HepG2 (cell line): ENCODE data around the gene CRKL. TPM values are rescaled to one million over a fixed set of nuclear protein-coding genes. Genes with fewer than 3 reads are reported as not detected.

Experiments used
- FOXA3 ChIP-seq: IDR thresholded peaks from 2 replicates; pipeline ENCODE4 v1.6.1; 2016; ENCODE audit warnings: missing genetic modification reagents, missing compliant biosample characterization
- HNF4A ChIP-seq: sonication (generic); formaldehyde crosslinking; IDR thresholded peaks from 2 replicates; pipeline ENCODE4 v1.4.0; 2020; ENCODE audit warnings: missing genetic modification reagents
- HOXA9 ChIP-seq: sonication (generic); formaldehyde crosslinking; IDR thresholded peaks from 2 replicates; pipeline ENCODE4 v1.8.1; 2022; ENCODE audit warnings: missing genetic modification reagents, mild to moderate bottlenecking, moderate library complexity, borderline replicate concordance
- MXD4 ChIP-seq: IDR thresholded peaks from 2 replicates; pipeline ENCODE4 v1.6.1; 2016; ENCODE audit warnings: mild to moderate bottlenecking, missing biosample characterization, missing genetic modification reagents
- NCOA2 ChIP-seq: sonication (generic); formaldehyde crosslinking; IDR thresholded peaks from 2 replicates; pipeline ENCODE4 v1.8.0; 2022; ENCODE audit warnings: inconsistent platforms
- PTBP1 ChIP-seq: fragments of 200-400 bp; formaldehyde crosslinking; IDR thresholded peaks from 2 replicates; pipeline ENCODE4 v1.6.1; 2018; ENCODE audit warnings: low read length, low read depth; ENCODE audit not compliant: poor library complexity, severe bottlenecking
- SRSF1 ChIP-seq: fragments of 200-400 bp; formaldehyde crosslinking; optimal IDR thresholded peaks from 2 replicates; pipeline ENCODE3; 2017; ENCODE audit warnings: mild to moderate bottlenecking, low read depth, low read length, moderate library complexity
- ZNF33B ChIP-seq: sonication (generic); formaldehyde crosslinking; IDR thresholded peaks from 2 replicates; pipeline ENCODE4 v1.5.1; 2020; ENCODE audit warnings: mild to moderate bottlenecking, missing genetic modification reagents
- ZNF510 ChIP-seq: sonication (generic); formaldehyde crosslinking; IDR thresholded peaks from 2 replicates; pipeline ENCODE4 v1.4.0; 2020; ENCODE audit warnings: low read depth, mild to moderate bottlenecking, missing genetic modification reagents
- ZNF768 ChIP-seq: sonication (generic); formaldehyde crosslinking; IDR thresholded peaks from 2 replicates; pipeline ENCODE4 v1.4.0; 2020; ENCODE audit warnings: missing genetic modification reagents
- ZNF773 ChIP-seq: sonication (generic); formaldehyde crosslinking; IDR thresholded peaks from 2 replicates; pipeline ENCODE4 v1.4.0; 2020; ENCODE audit warnings: missing genetic modification reagents, borderline replicate concordance
- ZSCAN25 ChIP-seq: sonication (generic); formaldehyde crosslinking; IDR thresholded peaks from 2 replicates; pipeline ENCODE4 v1.8.0; 2022; ENCODE audit warnings: mild to moderate bottlenecking, missing genetic modification reagents
- polyA plus RNA-seq, 8 experiments: library from polyadenylated mRNA; depleted of rRNA in 3 of 8; stranded (reverse) in 7 of 8; unstranded in 1 of 8; fragments of >200 nt; fragmentation: Illumina TruSeq in 4 of 8; extraction: Trizol in 4 of 8; gene quantifications; 2 replicates each; pipeline versions ENCODE4 v1.2.1 to v1.2.3, GENCODE V29; 2011 to 2016; ENCODE audit warnings: low read depth in 4 of 8, missing spikeins in 1 of 8, mixed read lengths in 1 of 8; ENCODE audit not compliant: insufficient read depth in 1 of 8
- total RNA-seq, 5 experiments: library from RNA; depleted of rRNA; stranded (reverse); fragments of >200 nt; fragmentation: Illumina TruSeq; extraction: Trizol; gene quantifications; 2 replicates each; pipeline ENCODE4 v1.2.3, GENCODE V29; 2016; ENCODE audit warnings: low read depth in 1 of 5
- TF ChIP-seq, protein P1 (sequence below): sonication (generic); formaldehyde crosslinking; IDR thresholded peaks from 2 replicates; pipeline ENCODE4 v1.4.0; 2020; ENCODE audit warnings: missing genetic modification reagents
- TF ChIP-seq, protein P2 (sequence below): sonication (generic); formaldehyde crosslinking; IDR thresholded peaks from 2 replicates; pipeline ENCODE4 v1.4.0; 2020; ENCODE audit warnings: missing genetic modification reagents
- TF ChIP-seq, protein P3 (sequence below): sonication (generic); formaldehyde crosslinking; IDR thresholded peaks from 2 replicates; pipeline ENCODE4 v1.4.0; 2020; ENCODE audit warnings: mild to moderate bottlenecking, missing genetic modification reagents
- TF ChIP-seq, protein P4 (sequence below): sonication (generic); formaldehyde crosslinking; IDR thresholded peaks from 2 replicates; pipeline ENCODE4 v1.9.0; 2021; ENCODE audit warnings: mild to moderate bottlenecking, missing genetic modification reagents

Gene CRKL
- total and polyA plus RNA-seq, 2 of the 13 experiments (the other 11 are each of a cell fraction or from before 2014, with no cell fraction given) = 37.4 to 60.6 TPM

DNA sequence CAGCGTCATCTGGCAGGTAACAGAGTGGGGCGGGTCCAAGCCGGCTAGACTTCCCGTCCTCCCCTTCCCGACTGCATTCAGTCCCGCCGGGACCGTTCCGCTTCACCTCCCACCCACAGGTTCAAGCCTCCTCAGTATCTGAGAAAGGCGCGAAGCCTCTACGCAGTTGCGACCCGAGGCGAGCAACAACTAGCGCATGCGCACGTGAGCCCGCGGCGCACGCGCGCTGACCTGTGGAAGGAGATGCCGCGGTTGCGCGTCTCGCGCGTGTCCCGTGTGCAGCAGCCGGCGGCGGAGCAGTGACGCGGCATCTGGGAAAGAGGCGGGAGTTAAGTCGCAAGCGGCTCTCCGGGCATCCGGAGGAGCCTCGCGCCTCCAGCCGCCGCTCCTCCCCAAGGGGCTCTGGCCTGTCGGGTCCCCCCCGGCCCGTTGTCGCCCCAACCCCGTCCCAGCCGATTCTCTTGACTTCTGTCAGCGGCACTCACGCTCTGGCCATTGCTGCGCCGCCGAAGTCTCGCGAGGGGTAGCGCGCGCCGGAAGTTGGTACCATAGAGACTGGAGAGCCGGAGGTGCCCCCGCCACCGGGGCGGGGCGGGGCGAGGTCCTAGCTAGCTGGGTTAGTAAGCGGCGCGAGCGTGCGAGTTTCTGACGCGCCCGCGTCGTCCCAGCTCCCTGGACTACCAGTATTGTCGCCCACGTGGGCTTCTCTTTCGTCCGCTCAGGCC is 84.6 kb downstream of the CRKL start, which contains the start of gene THAP7 (continued):
- TF ChIP-seq NCOA2 (CRISPR knock-in tag) (peak; percentile 21; the same call in 1 of the 2 replicates), PTBP1 (no peak), SRSF1 (peak; percentile 24), FOXA3 (CRISPR knock-in tag) (peak; percentile 16; the same call in 1 of the 2 replicates), ZSCAN25 (CRISPR knock-in tag) (peak; percentile 10), ZNF768 (CRISPR knock-in tag) (peak; percentile 46), ZNF33B (peak; percentile 84; the same call in 1 of the 2 replicates), ZNF773 (CRISPR knock-in tag) (0 out of 2 replicates have a peak, but pooled peaks have one; percentile 13), HOXA9 (CRISPR knock-in tag) (peak; percentile 67; the same call in 1 of the 2 replicates), MXD4 (peak; percentile 81), ZNF510 (no peak), HNF4A (no peak; the same call in 1 of the 2 replicates)
- TF ChIP-seq, protein P1, sequence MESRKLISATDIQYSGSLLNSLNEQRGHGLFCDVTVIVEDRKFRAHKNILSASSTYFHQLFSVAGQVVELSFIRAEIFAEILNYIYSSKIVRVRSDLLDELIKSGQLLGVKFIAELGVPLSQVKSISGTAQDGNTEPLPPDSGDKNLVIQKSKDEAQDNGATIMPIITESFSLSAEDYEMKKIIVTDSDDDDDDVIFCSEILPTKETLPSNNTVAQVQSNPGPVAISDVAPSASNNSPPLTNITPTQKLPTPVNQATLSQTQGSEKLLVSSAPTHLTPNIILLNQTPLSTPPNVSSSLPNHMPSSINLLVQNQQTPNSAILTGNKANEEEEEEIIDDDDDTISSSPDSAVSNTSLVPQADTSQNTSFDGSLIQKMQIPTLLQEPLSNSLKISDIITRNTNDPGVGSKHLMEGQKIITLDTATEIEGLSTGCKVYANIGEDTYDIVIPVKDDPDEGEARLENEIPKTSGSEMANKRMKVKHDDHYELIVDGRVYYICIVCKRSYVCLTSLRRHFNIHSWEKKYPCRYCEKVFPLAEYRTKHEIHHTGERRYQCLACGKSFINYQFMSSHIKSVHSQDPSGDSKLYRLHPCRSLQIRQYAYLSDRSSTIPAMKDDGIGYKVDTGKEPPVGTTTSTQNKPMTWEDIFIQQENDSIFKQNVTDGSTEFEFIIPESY (CRISPR knock-in tag) = no peak
- TF ChIP-seq, protein P2, sequence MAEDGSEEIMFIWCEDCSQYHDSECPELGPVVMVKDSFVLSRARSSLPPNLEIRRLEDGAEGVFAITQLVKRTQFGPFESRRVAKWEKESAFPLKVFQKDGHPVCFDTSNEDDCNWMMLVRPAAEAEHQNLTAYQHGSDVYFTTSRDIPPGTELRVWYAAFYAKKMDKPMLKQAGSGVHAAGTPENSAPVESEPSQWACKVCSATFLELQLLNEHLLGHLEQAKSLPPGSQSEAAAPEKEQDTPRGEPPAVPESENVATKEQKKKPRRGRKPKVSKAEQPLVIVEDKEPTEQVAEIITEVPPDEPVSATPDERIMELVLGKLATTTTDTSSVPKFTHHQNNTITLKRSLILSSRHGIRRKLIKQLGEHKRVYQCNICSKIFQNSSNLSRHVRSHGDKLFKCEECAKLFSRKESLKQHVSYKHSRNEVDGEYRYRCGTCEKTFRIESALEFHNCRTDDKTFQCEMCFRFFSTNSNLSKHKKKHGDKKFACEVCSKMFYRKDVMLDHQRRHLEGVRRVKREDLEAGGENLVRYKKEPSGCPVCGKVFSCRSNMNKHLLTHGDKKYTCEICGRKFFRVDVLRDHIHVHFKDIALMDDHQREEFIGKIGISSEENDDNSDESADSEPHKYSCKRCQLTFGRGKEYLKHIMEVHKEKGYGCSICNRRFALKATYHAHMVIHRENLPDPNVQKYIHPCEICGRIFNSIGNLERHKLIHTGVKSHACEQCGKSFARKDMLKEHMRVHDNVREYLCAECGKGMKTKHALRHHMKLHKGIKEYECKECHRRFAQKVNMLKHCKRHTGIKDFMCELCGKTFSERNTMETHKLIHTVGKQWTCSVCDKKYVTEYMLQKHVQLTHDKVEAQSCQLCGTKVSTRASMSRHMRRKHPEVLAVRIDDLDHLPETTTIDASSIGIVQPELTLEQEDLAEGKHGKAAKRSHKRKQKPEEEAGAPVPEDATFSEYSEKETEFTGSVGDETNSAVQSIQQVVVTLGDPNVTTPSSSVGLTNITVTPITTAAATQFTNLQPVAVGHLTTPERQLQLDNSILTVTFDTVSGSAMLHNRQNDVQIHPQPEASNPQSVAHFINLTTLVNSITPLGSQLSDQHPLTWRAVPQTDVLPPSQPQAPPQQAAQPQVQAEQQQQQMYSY = 0 out of 2 replicates have a peak, but pooled peaks have one; percentile 7
- TF ChIP-seq, protein P3, sequence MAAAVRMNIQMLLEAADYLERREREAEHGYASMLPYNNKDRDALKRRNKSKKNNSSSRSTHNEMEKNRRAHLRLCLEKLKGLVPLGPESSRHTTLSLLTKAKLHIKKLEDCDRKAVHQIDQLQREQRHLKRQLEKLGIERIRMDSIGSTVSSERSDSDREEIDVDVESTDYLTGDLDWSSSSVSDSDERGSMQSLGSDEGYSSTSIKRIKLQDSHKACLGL (CRISPR knock-in tag) = peak; percentile 84
- TF ChIP-seq, protein P4, sequence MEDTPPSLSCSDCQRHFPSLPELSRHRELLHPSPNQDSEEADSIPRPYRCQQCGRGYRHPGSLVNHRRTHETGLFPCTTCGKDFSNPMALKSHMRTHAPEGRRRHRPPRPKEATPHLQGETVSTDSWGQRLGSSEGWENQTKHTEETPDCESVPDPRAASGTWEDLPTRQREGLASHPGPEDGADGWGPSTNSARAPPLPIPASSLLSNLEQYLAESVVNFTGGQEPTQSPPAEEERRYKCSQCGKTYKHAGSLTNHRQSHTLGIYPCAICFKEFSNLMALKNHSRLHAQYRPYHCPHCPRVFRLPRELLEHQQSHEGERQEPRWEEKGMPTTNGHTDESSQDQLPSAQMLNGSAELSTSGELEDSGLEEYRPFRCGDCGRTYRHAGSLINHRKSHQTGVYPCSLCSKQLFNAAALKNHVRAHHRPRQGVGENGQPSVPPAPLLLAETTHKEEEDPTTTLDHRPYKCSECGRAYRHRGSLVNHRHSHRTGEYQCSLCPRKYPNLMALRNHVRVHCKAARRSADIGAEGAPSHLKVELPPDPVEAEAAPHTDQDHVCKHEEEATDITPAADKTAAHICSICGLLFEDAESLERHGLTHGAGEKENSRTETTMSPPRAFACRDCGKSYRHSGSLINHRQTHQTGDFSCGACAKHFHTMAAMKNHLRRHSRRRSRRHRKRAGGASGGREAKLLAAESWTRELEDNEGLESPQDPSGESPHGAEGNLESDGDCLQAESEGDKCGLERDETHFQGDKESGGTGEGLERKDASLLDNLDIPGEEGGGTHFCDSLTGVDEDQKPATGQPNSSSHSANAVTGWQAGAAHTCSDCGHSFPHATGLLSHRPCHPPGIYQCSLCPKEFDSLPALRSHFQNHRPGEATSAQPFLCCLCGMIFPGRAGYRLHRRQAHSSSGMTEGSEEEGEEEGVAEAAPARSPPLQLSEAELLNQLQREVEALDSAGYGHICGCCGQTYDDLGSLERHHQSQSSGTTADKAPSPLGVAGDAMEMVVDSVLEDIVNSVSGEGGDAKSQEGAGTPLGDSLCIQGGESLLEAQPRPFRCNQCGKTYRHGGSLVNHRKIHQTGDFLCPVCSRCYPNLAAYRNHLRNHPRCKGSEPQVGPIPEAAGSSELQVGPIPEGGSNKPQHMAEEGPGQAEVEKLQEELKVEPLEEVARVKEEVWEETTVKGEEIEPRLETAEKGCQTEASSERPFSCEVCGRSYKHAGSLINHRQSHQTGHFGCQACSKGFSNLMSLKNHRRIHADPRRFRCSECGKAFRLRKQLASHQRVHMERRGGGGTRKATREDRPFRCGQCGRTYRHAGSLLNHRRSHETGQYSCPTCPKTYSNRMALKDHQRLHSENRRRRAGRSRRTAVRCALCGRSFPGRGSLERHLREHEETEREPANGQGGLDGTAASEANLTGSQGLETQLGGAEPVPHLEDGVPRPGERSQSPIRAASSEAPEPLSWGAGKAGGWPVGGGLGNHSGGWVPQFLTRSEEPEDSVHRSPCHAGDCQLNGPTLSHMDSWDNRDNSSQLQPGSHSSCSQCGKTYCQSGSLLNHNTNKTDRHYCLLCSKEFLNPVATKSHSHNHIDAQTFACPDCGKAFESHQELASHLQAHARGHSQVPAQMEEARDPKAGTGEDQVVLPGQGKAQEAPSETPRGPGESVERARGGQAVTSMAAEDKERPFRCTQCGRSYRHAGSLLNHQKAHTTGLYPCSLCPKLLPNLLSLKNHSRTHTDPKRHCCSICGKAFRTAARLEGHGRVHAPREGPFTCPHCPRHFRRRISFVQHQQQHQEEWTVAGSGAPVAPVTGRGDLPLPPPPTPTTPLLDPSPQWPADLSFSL (CRISPR knock-in tag) = no peak
